ENCODE measurements around the gene LMAN1.

GRCh38 chr18:59354731-59355130, 4.3 kb downstream of the LMAN1 start:
- TF ChIP-seq CTCF (IDR thresholded peaks at IDR 0.05; ENCODE audit: insufficient read depth, low read depth, low read length) (no peak), EZH2 (IDR thresholded peaks at IDR 0.05; ENCODE audit: insufficient read depth, low read length) (no peak)
